Activated naive CD8-positive, alpha-beta T cell treated with anti-CD3 and anti-CD28 coated beads, Interleukin-2, amount 50 U/mL, for 24 hours (primary cell): ENCODE data around the gene PCDHB14.
"Not testable (repeated sequence)": the region's sequence is repeated elsewhere in the genome, so short reads cannot be mapped to it uniquely, and the experiment has no call there.

Experiments used
- ATAC-seq: fragments of 150-1000 bp; cut with Tn5 transposase; one replicate; pipeline ENCODE4 v1.10.0; 2021
- DNase-seq: peaks from one replicate; pipeline ENCODE4 v3.0.0; 2021
- H3K27ac Mint-ChIP-seq: one replicate; pipeline ENCODE4 v1.8.0; 2021; ENCODE audit warnings: mild to moderate bottlenecking, mixed read lengths
- H3K27me3 Mint-ChIP-seq: one replicate; pipeline ENCODE4 v1.8.0; 2021; ENCODE audit warnings: mixed read lengths
- H3K36me3 Mint-ChIP-seq: one replicate; pipeline ENCODE4 v1.8.0; 2021; ENCODE audit warnings: low read depth, mixed read lengths
- H3K4me1 Mint-ChIP-seq: one replicate; pipeline ENCODE4 v1.8.0; 2021; ENCODE audit warnings: mixed read lengths
- H3K4me3 Mint-ChIP-seq: one replicate; pipeline ENCODE4 v1.8.0; 2021; ENCODE audit warnings: mild to moderate bottlenecking, moderate library complexity, mixed read lengths
- H3K9me3 Mint-ChIP-seq: one replicate; pipeline ENCODE4 v1.8.0; 2021; ENCODE audit warnings: mixed read lengths

Gene PCDHB14

DNA sequence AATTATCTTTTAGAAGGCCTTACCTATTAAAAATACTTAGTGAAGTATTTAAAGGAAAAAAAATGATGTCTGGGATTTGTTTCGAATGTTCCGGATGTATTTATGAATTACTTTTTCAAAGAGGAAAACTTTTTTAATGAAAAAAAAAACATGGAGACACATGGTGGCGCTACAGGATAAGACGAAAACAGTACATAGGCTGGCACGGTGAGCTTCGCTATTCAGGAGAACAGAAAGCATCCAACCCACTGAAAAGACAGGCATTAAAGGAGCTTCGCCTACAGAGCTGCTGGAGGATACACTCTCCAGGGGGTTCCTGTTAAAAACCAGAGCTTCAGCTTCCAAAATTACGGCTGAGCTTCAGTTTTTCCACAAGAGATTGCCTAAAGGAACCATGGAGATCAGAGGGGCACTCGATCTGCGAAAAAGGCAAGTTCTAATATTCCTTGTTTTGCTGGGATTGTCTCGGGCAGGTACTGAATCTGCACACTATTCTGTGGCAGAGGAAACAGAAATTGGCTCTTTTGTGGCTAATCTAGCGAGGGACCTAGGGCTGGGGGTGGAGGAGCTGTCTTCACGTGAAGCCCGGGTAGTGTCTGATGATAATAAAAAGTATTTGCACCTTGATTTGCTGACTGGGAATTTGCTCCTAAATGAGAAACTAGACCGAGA, at the start of gene PCDHB14:
PCDHB14 (plus strand) TSS at position 232 of the 672 bp plus-strand sequence; CDS start at position 395, 163 bp downstream.
- Mint-ChIP-seq H3K27ac (no peak within 1 kb of the TSS), H3K4me1 (peaks cover 4% of the 10 kb centered on the region), H3K27me3 (peaks cover 44% of the 10 kb centered on the region), H3K4me3 (no peak within 1 kb of the TSS), H3K9me3 (peaks cover 36% of the 10 kb centered on the region), H3K36me3 (peaks cover 10% of the 10 kb centered on the region)
- ATAC-seq (no peak), DNase-seq (no peak)

DNA sequence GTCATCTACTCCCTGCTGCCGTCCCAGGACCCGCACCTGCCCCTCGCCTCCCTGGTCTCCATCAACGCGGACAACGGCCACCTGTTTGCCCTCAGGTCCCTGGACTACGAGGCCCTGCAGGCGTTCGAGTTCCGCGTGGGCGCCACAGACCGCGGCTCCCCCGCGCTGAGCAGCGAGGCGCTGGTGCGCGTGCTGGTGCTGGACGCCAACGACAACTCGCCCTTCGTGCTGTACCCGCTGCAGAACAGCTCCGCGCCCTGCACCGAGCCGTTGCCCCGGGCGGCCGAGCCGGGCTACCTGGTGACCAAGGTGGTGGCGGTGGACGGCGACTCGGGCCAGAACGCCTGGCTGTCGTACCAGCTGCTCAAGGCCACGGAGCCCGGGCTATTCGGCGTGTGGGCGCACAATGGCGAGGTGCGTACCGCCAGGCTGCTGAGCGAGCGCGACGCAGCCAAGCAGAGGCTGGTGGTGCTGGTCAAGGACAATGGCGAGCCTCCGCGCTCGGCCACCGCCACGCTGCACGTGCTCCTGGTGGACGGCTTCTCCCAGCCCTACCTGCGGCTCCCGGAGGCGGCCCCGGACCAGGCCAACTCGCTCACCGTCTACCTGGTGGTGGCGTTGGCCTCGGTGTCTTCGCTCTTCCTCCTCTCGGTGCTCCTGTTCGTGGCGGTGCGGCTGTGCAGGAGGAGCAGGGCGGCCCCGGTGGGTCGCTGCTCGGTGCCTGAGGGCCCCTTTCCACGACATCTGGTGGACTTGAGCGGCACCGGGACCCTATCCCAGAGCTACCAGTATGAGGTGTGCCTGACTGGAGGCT, 48.6 kb upstream of the PCDHB14 start:
- Mint-ChIP-seq H3K27me3 (peaks cover 23% of the 10 kb centered on the region), H3K9me3 (peaks cover 13% of the 10 kb centered on the region)
- H3K27ac Mint-ChIP-seq, H3K36me3 Mint-ChIP-seq, DNase-seq, ATAC-seq, H3K4me3 Mint-ChIP-seq, H3K4me1 Mint-ChIP-seq: not testable (repeated sequence)

DNA sequence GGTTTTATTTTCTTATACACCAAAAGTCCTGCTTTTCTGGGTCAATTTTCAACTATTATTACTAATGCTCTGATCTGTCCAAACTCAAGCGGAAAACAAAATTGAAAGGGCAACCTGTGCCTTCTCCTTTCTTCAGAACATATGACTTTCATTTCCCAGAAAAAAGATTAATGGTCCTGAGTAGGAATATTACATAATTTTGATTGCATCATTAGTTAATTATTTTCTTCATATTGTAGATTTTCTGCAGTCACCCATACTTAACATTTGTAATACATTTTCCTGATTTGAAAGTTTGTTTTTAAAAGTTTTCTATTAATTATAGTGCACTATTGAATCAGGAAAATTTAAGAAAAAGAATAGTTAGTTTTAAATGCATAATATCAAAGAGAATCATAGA, 47.2 kb upstream of the PCDHB14 start:
- ATAC-seq = no peak
- peaks cover 20% of the 10 kb centered on the region for H3K9me3 Mint-ChIP-seq
- no peak for DNase-seq
- H3K27me3 Mint-ChIP-seq = peaks cover 24% of the 10 kb centered on the region
- no peak overlapping the region for H3K4me3 Mint-ChIP-seq
- peaks cover 5% of the 10 kb centered on the region for H3K36me3 Mint-ChIP-seq
- no peak overlapping the region for H3K27ac Mint-ChIP-seq
- H3K4me1 Mint-ChIP-seq = no peaks in the 10 kb centered on the region

DNA sequence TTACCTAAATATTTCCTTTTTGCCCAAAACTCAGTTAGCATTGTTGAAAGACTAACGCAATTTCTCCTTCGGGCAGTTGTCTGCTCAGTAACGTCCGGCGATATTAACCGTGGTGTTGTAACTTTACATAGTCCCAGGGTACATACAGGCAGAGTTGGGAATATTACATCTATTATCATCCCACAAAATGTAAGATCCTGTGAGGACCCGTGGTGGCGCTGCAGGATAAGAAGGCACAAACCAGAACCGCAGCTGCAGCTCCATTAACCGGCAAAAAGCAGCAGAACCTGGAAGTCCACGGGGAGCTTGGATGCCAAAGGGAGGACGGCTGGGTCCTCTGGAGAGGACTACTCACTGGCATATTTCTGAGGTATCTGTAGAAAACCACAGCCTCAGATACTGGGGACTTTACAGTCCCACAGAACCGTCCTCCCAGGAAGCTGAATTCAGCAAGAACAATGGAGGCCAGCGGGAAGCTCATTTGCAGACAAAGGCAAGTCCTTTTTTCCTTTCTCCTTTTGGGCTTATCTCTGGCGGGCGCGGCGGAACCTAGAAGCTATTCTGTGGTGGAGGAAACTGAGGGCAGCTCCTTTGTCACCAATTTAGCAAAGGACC, 45.5 kb upstream of the PCDHB14 start, which contains the start of gene PCDHB8:
PCDHB8 (plus strand) TSS at position 214 of the 615 bp plus-strand sequence; CDS start at position 459, 245 bp downstream.
- H3K36me3 Mint-ChIP-seq, DNase-seq, ATAC-seq, H3K4me3 Mint-ChIP-seq, H3K27ac Mint-ChIP-seq, H3K4me1 Mint-ChIP-seq: not testable (repeated sequence)
- H3K27me3 Mint-ChIP-seq = peaks cover 33% of the 10 kb centered on the region
- H3K9me3 Mint-ChIP-seq = peaks cover 22% of the 10 kb centered on the region

- H3K27ac Mint-ChIP-seq, DNase-seq, H3K4me3 Mint-ChIP-seq, H3K36me3 Mint-ChIP-seq, ATAC-seq, H3K4me1 Mint-ChIP-seq: not testable (repeated sequence)
- H3K27me3 Mint-ChIP-seq = peaks cover 30% of the 10 kb centered on the region
- H3K9me3 Mint-ChIP-seq = peaks cover 25% of the 10 kb centered on the region
These were observed 43.8 kb upstream of the PCDHB14 start for GRCh38 chr5:141179371-141179770.

GRCh38 chr5:141179876-141180275, 43.3 kb upstream of the PCDHB14 start:
- H3K4me1 Mint-ChIP-seq, H3K27ac Mint-ChIP-seq, ATAC-seq, DNase-seq, H3K36me3 Mint-ChIP-seq, H3K4me3 Mint-ChIP-seq: not testable (repeated sequence)
- Mint-ChIP-seq H3K27me3 (peaks cover 35% of the 10 kb centered on the region), H3K9me3 (peaks cover 29% of the 10 kb centered on the region)

- no peak for ATAC-seq
- peaks cover 40% of the 10 kb centered on the region for H3K27me3 Mint-ChIP-seq
- no peak overlapping the region for H3K27ac Mint-ChIP-seq
- peaks cover 7% of the 10 kb centered on the region for H3K36me3 Mint-ChIP-seq
- H3K4me1 Mint-ChIP-seq = no peaks in the 10 kb centered on the region
- DNase-seq = no peak
- no peak overlapping the region for H3K4me3 Mint-ChIP-seq
- peaks cover 32% of the 10 kb centered on the region for H3K9me3 Mint-ChIP-seq
These were observed 42.8 kb upstream of the PCDHB14 start for GRCh38 chr5:141180313-141180712.

- no peak within 1 kb of the TSS for H3K27ac Mint-ChIP-seq
- H3K9me3 Mint-ChIP-seq = peaks cover 37% of the 10 kb centered on the region
- H3K4me3 Mint-ChIP-seq = no peak within 1 kb of the TSS
- no peak for DNase-seq
- peaks cover 49% of the 10 kb centered on the region for H3K27me3 Mint-ChIP-seq
- peaks cover 4% of the 10 kb centered on the region for H3K4me1 Mint-ChIP-seq
- peaks cover 10% of the 10 kb centered on the region for H3K36me3 Mint-ChIP-seq
- no peak for ATAC-seq
These were observed 40.9 kb upstream of the PCDHB14 start, which contains the start of gene PCDHB16 for GRCh38 chr5:141182248-141182647. TSS of gene PCDHB16 (plus strand) at chr5:141182387. CDS start at chr5:141182560, 173 bp downstream.

GRCh38 chr5:141184117-141184855, 38.9 kb upstream of the PCDHB14 start:
- H3K27ac Mint-ChIP-seq, ATAC-seq, H3K4me1 Mint-ChIP-seq, H3K4me3 Mint-ChIP-seq, DNase-seq: not testable (repeated sequence)
- peaks cover 15% of the 10 kb centered on the region for H3K36me3 Mint-ChIP-seq
- peaks cover 46% of the 10 kb centered on the region for H3K9me3 Mint-ChIP-seq
- peaks cover 58% of the 10 kb centered on the region for H3K27me3 Mint-ChIP-seq

GRCh38 chr5:141186897-141187512, 36.1 kb upstream of the PCDHB14 start, which contains the start of gene PCDHB9:
TSS of gene PCDHB9 (plus strand) at chr5:141187161. CDS start at chr5:141187319, 158 bp downstream.
- DNase-seq (peak; percentile 20), ATAC-seq (no peak)
- Mint-ChIP-seq H3K27ac (no peak within 1 kb of the TSS), H3K4me1 (peaks cover 4% of the 10 kb centered on the region), H3K4me3 (peak within 1 kb of the TSS; percentile 30), H3K9me3 (peaks cover 44% of the 10 kb centered on the region), H3K27me3 (peaks cover 55% of the 10 kb centered on the region), H3K36me3 (peaks cover 19% of the 10 kb centered on the region)

- Mint-ChIP-seq H3K27me3 (peaks cover 50% of the 10 kb centered on the region), H3K36me3 (peaks cover 21% of the 10 kb centered on the region), H3K9me3 (peaks cover 35% of the 10 kb centered on the region)
- not testable (repeated sequence) for ATAC-seq, H3K4me3 Mint-ChIP-seq, H3K27ac Mint-ChIP-seq, H3K4me1 Mint-ChIP-seq, DNase-seq
These were observed 34.5 kb upstream of the PCDHB14 start for GRCh38 chr5:141188682-141189081.

- H3K4me3 Mint-ChIP-seq, H3K27ac Mint-ChIP-seq, DNase-seq, ATAC-seq, H3K4me1 Mint-ChIP-seq: not testable (repeated sequence)
- H3K36me3 Mint-ChIP-seq = peaks cover 22% of the 10 kb centered on the region
- H3K27me3 Mint-ChIP-seq = peaks cover 50% of the 10 kb centered on the region
- H3K9me3 Mint-ChIP-seq = peaks cover 35% of the 10 kb centered on the region
These were observed 34.0 kb upstream of the PCDHB14 start for GRCh38 chr5:141189131-141189530.

DNA sequence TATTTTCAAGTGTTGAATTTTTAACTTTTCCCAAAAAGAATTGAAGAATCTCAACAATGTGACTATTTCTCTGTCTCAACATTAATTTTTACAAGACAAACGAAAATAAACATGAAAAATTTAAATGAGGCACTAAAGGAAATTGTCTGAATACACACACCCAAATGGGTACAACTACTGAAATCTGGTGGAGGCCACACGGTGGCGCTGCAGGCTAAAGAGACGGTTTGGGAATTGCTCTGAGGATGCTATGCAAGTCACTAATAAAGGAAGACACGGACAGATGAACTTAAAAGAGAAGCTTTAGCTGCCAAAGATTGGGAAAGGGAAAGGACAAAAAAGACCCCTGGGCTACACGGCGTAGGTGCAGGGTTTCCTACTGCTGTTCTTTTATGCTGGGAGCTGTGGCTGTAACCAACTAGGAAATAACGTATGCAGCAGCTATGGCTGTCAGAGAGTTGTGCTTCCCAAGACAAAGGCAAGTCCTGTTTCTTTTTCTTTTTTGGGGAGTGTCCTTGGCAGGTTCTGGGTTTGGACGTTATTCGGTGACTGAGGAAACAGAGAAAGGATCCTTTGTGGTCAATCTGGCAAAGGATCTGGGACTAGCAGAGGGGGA, 30.9 kb upstream of the PCDHB14 start, which contains the start of gene PCDHB10:
PCDHB10 (plus strand) TSS at position 244 of the 616 bp plus-strand sequence; CDS start at position 444, 200 bp downstream.
- peaks cover 37% of the 10 kb centered on the region for H3K9me3 Mint-ChIP-seq
- ATAC-seq (no peak), DNase-seq (peak; percentile 25)
- H3K4me1 Mint-ChIP-seq = no peaks in the 10 kb centered on the region
- H3K27me3 Mint-ChIP-seq = peaks cover 37% of the 10 kb centered on the region
- H3K36me3 Mint-ChIP-seq = peaks cover 20% of the 10 kb centered on the region
- H3K27ac Mint-ChIP-seq = no peak within 1 kb of the TSS
- no peak within 1 kb of the TSS for H3K4me3 Mint-ChIP-seq
